ENCODE measurements around the gene CA5A. TPM values are rescaled to one million over a fixed set of nuclear protein-coding genes. Genes with fewer than 3 reads are reported as not detected.

CA5A gene
- total RNA-seq, 1 experiment from 2014 or later: not detected

GRCh38 chr16:87929986-87930385 lies 6.3 kb downstream of the CA5A start:
- ChIA-PET RAD21 (ENCODE audit: low non-redundant PET in 1 of 2, low total read pairs in 2 of 2, uncharacterized antibody in 2 of 2, unreplicated experiment in 2 of 2) (no interaction called here), POLR2A (no interaction called here), CTCF (interaction anchor here (0.6 kb wide), 1 partner anchor 153 kb away, joined by 3 read pairs; no protein-coding TSS in a partner anchor)
- intact Hi-C loops (cut with micrococcal nuclease): no loop called here
- Histone ChIP-seq H3K79me2 (ENCODE audit: insufficient read depth, low read length) (no peaks in the 10 kb centered on the region), H3K4me2 (ENCODE audit: low read length) (no peak overlapping the region), H4K20me1 (ENCODE audit: insufficient read depth) (no peaks in the 10 kb centered on the region), H3K9me3 (ENCODE audit: control insufficient read depth in 1 of 2, insufficient read depth in 1 of 2, low read depth in 1 of 2, low read length in 2 of 2) (no peaks in the 10 kb centered on the region), H3K27me3 (ENCODE audit: insufficient read depth, low read length) (no peaks in the 10 kb centered on the region), H2AFZ (ENCODE audit: low read depth, low read length, poor library complexity, severe bottlenecking) (no peak overlapping the region), H3K9me2 (ENCODE audit: insufficient read depth) (no peaks in the 10 kb centered on the region), H3K4me1 (ENCODE audit: control insufficient read depth in 1 of 2, insufficient read depth in 2 of 2, low read length in 2 of 2) (peaks cover 0 to 4% of the 10 kb centered on the region in 2 experiments; a peak in 1 of 4 replicates), H3K27ac (ENCODE audit: low read depth, low read length) (no peak overlapping the region), H3K9ac (ENCODE audit: low read length) (no peak overlapping the region), H3K36me3 (ENCODE audit: control insufficient read depth in 1 of 2, insufficient read depth in 2 of 2, low read length in 2 of 2) (no peaks in the 10 kb centered on the region), H3K4me3 (replicated peaks in 1 of 2; ENCODE audit: low read depth in 1 of 2, low read length in 2 of 2) (no peak overlapping the region)
- BruUV-seq (replicated peaks): no TSS peak
- DNase-seq (ENCODE audit: low read depth, low spot score) (no peak), ATAC-seq (no peak)
- no peak for TF ChIP-seq EGR1 (IDR thresholded peaks at IDR 0.05; ENCODE audit: low read depth)
- no peak for TF ChIP-seq MAX (IDR thresholded peaks at IDR 0.05)
- TF ChIP-seq POLR2A (IDR thresholded peaks at IDR 0.05; ENCODE audit: borderline replicate concordance, extremely low read depth, insufficient read depth, insufficient read length): no peak
- TF ChIP-seq CTCF (IDR thresholded peaks at IDR 0.05 in 2 of 3, conservative IDR thresholded peaks at IDR 0.05 in 1 of 3; ENCODE audit: borderline replicate concordance in 1 of 3, insufficient read depth in 1 of 3, low read depth in 2 of 3, low read length in 2 of 3): no peak
- TF ChIP-seq POLR2AphosphoS5 (IDR thresholded peaks at IDR 0.05; ENCODE audit: low read depth, low read length): no peak
- TF ChIP-seq YY1 (IDR thresholded peaks at IDR 0.05; ENCODE audit: extremely low read depth, insufficient replicate concordance, low read depth, low read length): no peak
- TF ChIP-seq ELF1 (IDR thresholded peaks at IDR 0.05; ENCODE audit: borderline replicate concordance, low read depth): no peak
- no peak for TF ChIP-seq CBX3 (IDR thresholded peaks at IDR 0.05; ENCODE audit: low read depth)
- TF ChIP-seq JUND (IDR thresholded peaks at IDR 0.05): no peak
- no peak for TF ChIP-seq ZNF274 (IDR thresholded peaks at IDR 0.05; ENCODE audit: low read depth, low read length)
- no peak for TF ChIP-seq SIN3A (IDR thresholded peaks at IDR 0.05; ENCODE audit: low read depth)
- TF ChIP-seq EZH2 (IDR thresholded peaks at IDR 0.05): no peak
- TF ChIP-seq FOSL1 (IDR thresholded peaks at IDR 0.05; ENCODE audit: low read depth): no peak
- TF ChIP-seq EZH2phosphoT487 (IDR thresholded peaks at IDR 0.05; ENCODE audit: borderline replicate concordance): no peak
- no peak for TF ChIP-seq TCF7L2 (IDR thresholded peaks at IDR 0.05; ENCODE audit: borderline replicate concordance, extremely low read depth, insufficient read depth, insufficient read length)
